Stimulated activated CD4-positive, alpha-beta T cell treated with anti-CD3 and anti-CD28 coated beads, Interleukin-2, amount 100 ng/mL, for 4 hours (primary cell): ENCODE measurements around the gene MDK.

ENCODE experiments used
- DNase-seq: peaks from one replicate; pipeline ENCODE4 v3.0.0-alpha.2; 2020; ENCODE audit warnings: low read depth

MDK gene

GRCh38 chr11:46402957-46403902, 21.8 kb downstream of the MDK start:
- DNase-seq: no peak

- no peak for DNase-seq
These were observed 23.1 kb downstream of the MDK start for GRCh38 chr11:46404476-46405017.

- no peak for DNase-seq
These were observed 26.2 kb downstream of the MDK start for GRCh38 chr11:46407635-46408034.

- DNase-seq: no peak
These were observed 27.0 kb downstream of the MDK start for GRCh38 chr11:46408407-46408986.

GRCh38 chr11:46410021-46410420, 28.6 kb downstream of the MDK start:
- no peak for DNase-seq

- no peak for DNase-seq
These were observed 32.4 kb downstream of the MDK start for GRCh38 chr11:46413760-46414465.

GRCh38 chr11:46414466-46414796, 33.0 kb downstream of the MDK start:
- DNase-seq: no peak

GRCh38 chr11:46414879-46415278, 33.4 kb downstream of the MDK start:
- DNase-seq: no peak

- no peak for DNase-seq
These were observed 36.2 kb downstream of the MDK start for GRCh38 chr11:46417711-46418110.

- no peak for DNase-seq
These were observed 37.3 kb downstream of the MDK start for GRCh38 chr11:46418751-46419150.

- no peak for DNase-seq
These were observed 39.0 kb downstream of the MDK start for GRCh38 chr11:46420513-46420912.

GRCh38 chr11:46421257-46421880, 39.9 kb downstream of the MDK start:
- no peak for DNase-seq

- DNase-seq: no peak
These were observed 41.1 kb downstream of the MDK start for GRCh38 chr11:46422588-46422987.

GRCh38 chr11:46426233-46426991, 44.9 kb downstream of the MDK start:
- no peak for DNase-seq

- DNase-seq: no peak
These were observed 45.9 kb downstream of the MDK start for GRCh38 chr11:46427364-46427763.

GRCh38 chr11:46429717-46430116, 48.2 kb downstream of the MDK start:
- no peak for DNase-seq

- DNase-seq: no peak
These were observed 49.7 kb downstream of the MDK start for GRCh38 chr11:46431211-46431610.
